Mesothelial cell of epicardium (in vitro differentiated cells): Measurements from ENCODE around the gene CSNK2A2. TPM values are rescaled to one million over a fixed set of nuclear protein-coding genes. Genes with fewer than 3 reads are reported as not detected.

Experiments
- DNase-seq, 2 experiments: peaks; one replicate each; pipeline ENCODE4 v3.0.0; 2021; ENCODE audit warnings: low spot score in 2 of 2; ENCODE audit not compliant: unreplicated experiment in 2 of 2
- H3K27ac Mint-ChIP-seq: 2 replicates; pipeline ENCODE4 v1.8.0; 2021; ENCODE audit warnings: mixed read lengths
- H3K27me3 Mint-ChIP-seq: 2 replicates; pipeline ENCODE4 v1.8.0; 2021; ENCODE audit warnings: low read depth, mixed read lengths
- H3K36me3 Mint-ChIP-seq: 2 replicates; pipeline ENCODE4 v1.8.0; 2021; ENCODE audit warnings: mixed read lengths
- H3K4me1 Mint-ChIP-seq: 2 replicates; pipeline ENCODE4 v1.8.0; 2021; ENCODE audit warnings: mixed read lengths
- H3K4me3 Mint-ChIP-seq: 2 replicates; pipeline ENCODE4 v1.8.0; 2021; ENCODE audit warnings: mild to moderate bottlenecking, moderate library complexity, mixed read lengths
- H3K9me3 Mint-ChIP-seq: 2 replicates; pipeline ENCODE4 v1.8.0; 2021; ENCODE audit warnings: mixed read lengths
- CTCF ChIP-seq: fragments of 200-600 bp; sonication (generic); IDR thresholded peaks from one replicate; pipeline ENCODE4 v1.5.0; 2021; ENCODE audit warnings: antibody characterized with exemption; ENCODE audit not compliant: unreplicated experiment
- total RNA-seq: library from RNA; stranded (reverse); gene quantifications from 3 replicates; pipeline ENCODE4 v1.2.1, GENCODE V29; 2021

CSNK2A2 gene
- total RNA-seq, 1 donor from 2014 or later = 76.8 TPM

DNA sequence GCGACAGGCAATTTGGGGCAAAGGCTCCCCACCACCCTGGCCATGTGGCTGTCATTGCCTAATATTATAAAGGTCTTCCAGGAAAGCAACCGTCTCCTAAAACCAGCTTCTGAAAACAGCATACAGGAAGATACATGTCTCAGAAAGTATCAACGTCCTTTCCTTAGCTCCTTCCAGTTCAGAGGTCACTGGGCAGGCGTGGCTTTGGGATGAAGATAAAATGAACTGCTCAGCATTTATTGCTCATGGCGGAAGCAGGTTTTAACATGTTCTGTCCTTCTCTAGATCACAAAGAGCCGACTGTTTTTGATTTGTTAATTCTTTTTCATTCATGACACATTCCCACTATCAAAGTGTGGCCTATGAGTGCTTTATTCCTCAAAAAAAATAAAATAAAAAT, 76.8 kb downstream of the CSNK2A2 start:
- H3K9me3 Mint-ChIP-seq = no peaks in the 10 kb centered on the region
- no peaks in the 10 kb centered on the region for H3K27me3 Mint-ChIP-seq
- TF ChIP-seq CTCF = no peak
- peak overlapping the region; percentile 2 for H3K27ac Mint-ChIP-seq
- DNase-seq = no peak
- H3K4me3 Mint-ChIP-seq = no peak overlapping the region
- H3K36me3 Mint-ChIP-seq = peaks cover 4% of the 10 kb centered on the region
- H3K4me1 Mint-ChIP-seq = peaks cover 41% of the 10 kb centered on the region

DNA sequence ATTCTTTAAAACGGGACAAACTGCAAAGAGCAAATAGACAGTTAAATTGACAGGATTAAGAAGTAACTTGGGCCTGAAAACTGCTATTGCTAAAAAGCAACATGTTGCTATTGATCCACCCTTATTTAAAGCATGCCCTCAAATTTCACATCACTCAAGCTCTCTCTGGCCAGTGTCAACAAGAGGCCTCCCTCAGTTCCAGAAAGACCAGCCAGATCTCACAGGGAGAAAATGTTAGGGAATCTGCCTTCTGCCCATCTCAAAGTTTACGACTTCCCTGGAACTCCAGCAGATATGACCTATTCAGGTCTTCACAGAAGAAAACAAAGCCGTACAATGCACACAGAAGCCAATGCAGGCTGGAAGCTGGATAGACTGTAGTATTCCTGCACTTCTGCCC, 77.7 kb downstream of the CSNK2A2 start:
- Mint-ChIP-seq H3K36me3 (peaks cover 13% of the 10 kb centered on the region), H3K4me1 (peaks cover 37% of the 10 kb centered on the region), H3K4me3 (no peak overlapping the region), H3K9me3 (no peaks in the 10 kb centered on the region), H3K27ac (peak overlapping the region; percentile 81), H3K27me3 (no peaks in the 10 kb centered on the region)
- DNase-seq = no peak
- TF ChIP-seq CTCF = no peak

DNA sequence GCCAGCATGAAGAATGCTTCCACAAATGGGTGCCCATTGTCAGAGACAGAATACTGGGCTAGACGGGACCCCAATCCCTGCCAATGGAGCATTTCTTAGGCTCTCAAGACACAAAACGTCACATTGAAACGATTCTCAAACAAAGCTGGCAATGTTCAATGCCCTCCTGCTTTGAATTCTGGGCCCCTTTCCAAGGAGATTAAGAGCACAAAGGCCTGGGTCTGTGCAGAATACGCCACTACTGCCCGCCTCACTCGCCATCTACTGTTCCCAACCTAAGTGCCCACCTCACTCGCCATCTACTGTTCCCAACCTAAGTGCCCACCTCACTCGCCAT, 78.4 kb downstream of the CSNK2A2 start:
- peaks cover 33% of the 10 kb centered on the region for H3K4me1 Mint-ChIP-seq
- no peak overlapping the region for H3K27ac Mint-ChIP-seq
- DNase-seq = no peak
- no peaks in the 10 kb centered on the region for H3K9me3 Mint-ChIP-seq
- peaks cover 20% of the 10 kb centered on the region for H3K36me3 Mint-ChIP-seq
- H3K27me3 Mint-ChIP-seq = no peaks in the 10 kb centered on the region
- H3K4me3 Mint-ChIP-seq = no peak overlapping the region
- no peak for TF ChIP-seq CTCF

GRCh38 chr16:58118801-58119508, 79.0 kb downstream of the CSNK2A2 start:
- H3K9me3 Mint-ChIP-seq = no peaks in the 10 kb centered on the region
- H3K4me3 Mint-ChIP-seq = no peak overlapping the region
- TF ChIP-seq CTCF = no peak
- peaks cover 29% of the 10 kb centered on the region for H3K4me1 Mint-ChIP-seq
- H3K27ac Mint-ChIP-seq = no peak overlapping the region
- DNase-seq = no peak
- peaks cover 24% of the 10 kb centered on the region for H3K36me3 Mint-ChIP-seq
- H3K27me3 Mint-ChIP-seq = no peaks in the 10 kb centered on the region

GRCh38 chr16:58116529-58116928, 81.4 kb downstream of the CSNK2A2 start:
- DNase-seq = no peak
- no peak for TF ChIP-seq CTCF
- Mint-ChIP-seq H3K4me1 (peaks cover 20% of the 10 kb centered on the region), H3K27ac (no peak overlapping the region), H3K36me3 (peaks cover 39% of the 10 kb centered on the region), H3K27me3 (no peaks in the 10 kb centered on the region), H3K4me3 (no peak overlapping the region), H3K9me3 (peaks cover 4% of the 10 kb centered on the region)

DNA sequence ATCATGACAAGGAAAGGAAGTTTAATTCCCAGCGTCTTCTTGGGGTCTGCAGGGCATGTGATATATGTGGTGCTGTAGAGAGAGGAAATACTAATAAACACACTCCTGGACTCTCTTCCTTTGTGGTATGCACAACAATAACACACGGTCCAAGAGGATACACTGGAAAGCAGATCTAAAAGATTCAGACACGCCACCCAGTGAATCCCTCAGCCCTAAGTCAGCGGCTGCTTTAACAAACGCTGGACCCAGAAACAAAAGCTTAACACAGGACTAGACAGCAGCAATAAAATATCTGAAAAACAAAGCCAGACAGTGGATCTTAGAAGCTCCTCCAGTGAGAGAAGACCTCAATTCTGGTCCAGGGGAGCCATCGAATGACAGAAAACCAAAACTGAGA, 81.8 kb downstream of the CSNK2A2 start:
- peaks cover 39% of the 10 kb centered on the region for H3K36me3 Mint-ChIP-seq
- H3K27ac Mint-ChIP-seq = no peak overlapping the region
- H3K4me3 Mint-ChIP-seq = no peak overlapping the region
- no peak for DNase-seq
- H3K27me3 Mint-ChIP-seq = no peaks in the 10 kb centered on the region
- peaks cover 18% of the 10 kb centered on the region for H3K4me1 Mint-ChIP-seq
- peaks cover 4% of the 10 kb centered on the region for H3K9me3 Mint-ChIP-seq
- TF ChIP-seq CTCF = no peak
